GM12801 (cell line): Measurements from ENCODE around the gene COX7A2L.

Experiments
- CTCF ChIP-seq: IDR thresholded peaks from one replicate; pipeline ENCODE4 v1.5.1; 2011; ENCODE audit warnings: control low read depth; ENCODE audit not compliant: insufficient read length; ENCODE audit errors: extremely low read depth

COX7A2L gene

DNA sequence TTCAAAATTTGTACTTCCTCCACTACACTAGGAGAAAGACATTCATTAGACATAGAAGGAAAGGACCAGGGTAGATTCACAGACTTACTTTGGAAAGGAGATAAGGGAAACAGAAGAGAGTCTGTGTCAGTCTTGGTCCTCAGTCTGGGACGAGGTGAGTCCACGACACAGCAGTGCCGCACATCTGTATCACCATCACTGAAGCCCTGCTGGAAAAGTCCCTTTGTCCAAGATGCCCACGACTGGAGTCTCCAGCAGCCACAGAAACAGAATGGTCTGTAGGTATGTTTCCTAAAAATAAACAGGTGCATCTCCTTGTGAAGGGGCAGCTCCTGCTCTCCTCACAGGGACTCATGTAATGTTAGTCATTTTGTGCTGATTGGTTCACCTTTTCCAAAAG, 27.4 kb downstream of the COX7A2L start:
- no peak for TF ChIP-seq CTCF

DNA sequence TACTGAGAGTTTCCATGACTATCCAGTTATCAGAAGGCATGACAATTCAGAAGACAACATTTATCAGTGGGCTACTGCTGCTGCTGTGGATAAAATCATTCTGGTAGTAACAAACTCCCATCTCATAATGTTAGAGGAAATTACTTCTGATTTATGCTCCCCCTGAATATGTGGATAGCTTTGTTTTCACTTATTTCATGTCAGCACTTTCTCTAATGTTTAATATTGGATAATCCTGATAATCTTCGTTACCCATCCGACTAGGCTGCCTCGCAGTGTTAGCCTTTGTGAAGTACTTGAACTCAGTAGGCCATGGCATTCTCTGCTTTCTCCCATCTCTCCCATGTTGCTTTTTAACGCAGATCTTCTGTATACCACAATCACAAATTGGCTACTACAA, 28.4 kb downstream of the COX7A2L start:
- TF ChIP-seq CTCF = no peak

DNA sequence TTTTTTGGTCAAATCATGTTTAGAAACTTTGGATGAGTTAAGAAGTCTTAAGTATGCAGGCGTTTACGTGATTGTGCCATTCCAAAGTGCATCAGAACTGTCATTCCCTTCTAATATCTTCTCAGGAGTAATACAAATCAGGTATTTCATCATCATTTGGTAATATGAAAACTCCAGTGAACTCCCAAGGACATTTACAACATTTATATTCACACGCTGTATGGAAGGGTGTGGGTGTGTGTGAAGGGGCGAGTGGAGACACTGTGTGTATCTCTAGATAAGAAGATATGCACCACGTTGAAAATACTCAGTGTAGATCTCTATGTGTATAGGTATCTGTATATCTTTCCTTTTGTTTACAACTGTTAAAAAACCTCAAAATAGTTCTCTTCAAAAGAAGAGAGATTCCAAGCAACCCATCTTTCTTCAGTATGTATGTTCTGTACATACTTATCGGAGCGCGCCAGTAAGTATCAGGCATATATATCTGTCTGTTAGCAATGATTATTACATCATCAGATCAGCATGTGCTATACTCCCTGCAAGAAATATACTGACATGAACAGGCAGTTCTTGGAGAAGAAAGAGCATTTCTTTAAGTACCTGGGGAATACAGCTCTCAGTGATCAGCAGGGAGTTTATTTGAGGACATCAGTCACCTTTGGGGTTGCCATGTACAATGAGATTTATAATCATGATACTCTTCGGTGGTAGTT, 29.3 kb downstream of the COX7A2L start:
- no peak for TF ChIP-seq CTCF

- TF ChIP-seq CTCF = no peak
These were observed 31.3 kb downstream of the COX7A2L start for GRCh38 chr2:42329736-42330135.

DNA sequence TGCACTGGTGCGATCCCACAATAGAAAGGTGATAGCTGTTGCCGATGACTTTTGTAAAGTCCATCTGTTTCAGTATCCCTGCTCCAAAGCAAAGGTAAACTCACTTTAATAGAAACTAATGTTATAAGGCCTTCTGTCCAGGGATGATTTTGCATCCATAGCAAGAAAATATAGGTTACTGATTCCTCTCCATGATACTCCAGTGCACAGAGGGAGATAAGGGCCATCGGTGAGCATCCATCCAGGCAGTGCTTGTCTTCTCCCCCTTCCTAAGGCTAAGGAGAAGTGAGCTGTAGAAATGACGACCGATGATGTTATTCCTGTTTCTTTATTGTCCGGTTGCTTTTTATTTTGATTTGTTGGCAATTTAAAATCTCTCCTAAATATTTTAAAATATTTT, 32.1 kb downstream of the COX7A2L start:
- no peak for TF ChIP-seq CTCF

GRCh38 chr2:42328148-42328833, 32.7 kb downstream of the COX7A2L start:
- no peak for TF ChIP-seq CTCF

- no peak for TF ChIP-seq CTCF
These were observed 33.9 kb downstream of the COX7A2L start for GRCh38 chr2:42327125-42327524.
